GM06990 (cell line): ENCODE data around the gene CDH4.

Source experiments
- DNase-seq: peaks from one replicate; pipeline ENCODE4 v3.0.0-alpha.2; 2011; ENCODE audit not compliant: insufficient read length; ENCODE audit errors: extremely low read depth
- H3K27me3 ChIP-seq: replicated peaks from 2 replicates; pipeline ENCODE4 v1.6.0; 2011; ENCODE audit warnings: low read length; ENCODE audit not compliant: control insufficient read depth, insufficient read depth
- H3K36me3 ChIP-seq: 2 replicates; pipeline ENCODE4 v1.5.1; 2011; ENCODE audit warnings: low read length; ENCODE audit not compliant: control insufficient read depth, insufficient read depth
- H3K4me3 ChIP-seq: replicated peaks from 2 replicates; pipeline ENCODE4 v1.5.1; 2011; ENCODE audit warnings: low read depth, mild to moderate bottlenecking, control low read depth, low read length
- CTCF ChIP-seq: IDR thresholded peaks from 2 replicates; pipeline ENCODE4 v1.5.1; 2011; ENCODE audit warnings: low read length, control low read depth, mild to moderate bottlenecking, inconsistent platforms; ENCODE audit not compliant: insufficient read depth, poor library complexity, severe bottlenecking

The CDH4 gene

GRCh38 chr20:61839223-61839911 is 587.3 kb downstream of the CDH4 start:
- H3K27me3 ChIP-seq, result no peaks in the 10 kb centered on the region
- H3K4me3 ChIP-seq, result no peak overlapping the region
- no peak for TF ChIP-seq CTCF
- DNase-seq, result no peak
- H3K36me3 ChIP-seq, result no peaks in the 10 kb centered on the region

GRCh38 chr20:61839912-61840778 is 588.1 kb downstream of the CDH4 start:
- H3K27me3 ChIP-seq, result no peaks in the 10 kb centered on the region
- no peak overlapping the region for H3K4me3 ChIP-seq
- no peak for TF ChIP-seq CTCF
- no peaks in the 10 kb centered on the region for H3K36me3 ChIP-seq
- DNase-seq, result no peak

GRCh38 chr20:61840779-61841455 is 588.9 kb downstream of the CDH4 start:
- no peaks in the 10 kb centered on the region for H3K36me3 ChIP-seq
- TF ChIP-seq CTCF, result no peak
- H3K27me3 ChIP-seq, result no peaks in the 10 kb centered on the region
- no peak for DNase-seq
- no peak overlapping the region for H3K4me3 ChIP-seq

- Histone ChIP-seq H3K27me3 (no peaks in the 10 kb centered on the region), H3K36me3 (no peaks in the 10 kb centered on the region), H3K4me3 (no peak overlapping the region)
- no peak for DNase-seq
- no peak for TF ChIP-seq CTCF
Measured at GRCh38 chr20:61841551-61841950, 589.5 kb downstream of the CDH4 start.

- no peaks in the 10 kb centered on the region for H3K36me3 ChIP-seq
- H3K4me3 ChIP-seq, result no peak overlapping the region
- no peak for DNase-seq
- H3K27me3 ChIP-seq, result no peaks in the 10 kb centered on the region
- no peak for TF ChIP-seq CTCF
Measured at GRCh38 chr20:61841966-61842365, 589.9 kb downstream of the CDH4 start.
